ENCODE data around the gene MPEG1. TPM values are rescaled to one million over a fixed set of nuclear protein-coding genes. Genes with fewer than 3 reads are reported as not detected.

The MPEG1 gene
- total and polyA plus RNA-seq, 2 of the 4 experiments (the other 2 are of a cell fraction): not detected

GRCh38 chr11:59187035-59187434, 25.7 kb downstream of the MPEG1 start:
- Histone ChIP-seq H3K18ac (ENCODE audit: low read depth, low read length) (peak overlapping the region; percentile 47), H3K23ac (ENCODE audit: low read depth, low read length) (0 out of 2 replicates have a peak overlapping the region, but pooled peaks have one; percentile 17), H3K36me3 (ENCODE audit: control insufficient read depth, insufficient read depth, low read length) (peaks cover 35% of the 10 kb centered on the region), H4K8ac (ENCODE audit: low read depth in 2 of 2, low read length in 2 of 2) (no peak overlapping the region), H3K9me3 (ENCODE audit: control insufficient read depth, insufficient read depth, low read length) (no peaks in the 10 kb centered on the region), H3K4me1 (ENCODE audit: control insufficient read depth, insufficient read depth, low read length) (peaks cover 18% of the 10 kb centered on the region), H4K20me1 (ENCODE audit: insufficient read depth, low read length) (0 out of 2 replicates have a peak, but pooled peaks cover 4% of the 10 kb centered on the region), H3K4me3 (ENCODE audit: insufficient read depth, low read depth, low read length) (no peak overlapping the region), H3K56ac (ENCODE audit: extremely low read depth, insufficient read depth, low read length) (no peak overlapping the region), H2AK5ac (ENCODE audit: low read depth, low read length) (0 out of 2 replicates have a peak overlapping the region, but pooled peaks have one; percentile 21), H3K4me2 (ENCODE audit: low read depth, low read length) (peak overlapping the region; percentile 23; the same call in 1 of the 2 replicates), H4K91ac (ENCODE audit: insufficient read depth, low read depth, low read length) (peak overlapping the region; percentile 23; the same call in 1 of the 2 replicates), H2BK20ac (ENCODE audit: low read depth, low read length) (no peak overlapping the region), H2AFZ (replicated peaks; ENCODE audit: low read length, poor library complexity) (no peak overlapping the region), H3K27me3 (ENCODE audit: control insufficient read depth, insufficient read depth, low read length) (no peaks in the 10 kb centered on the region), H3K4ac (ENCODE audit: low read depth, low read length) (peak overlapping the region; percentile 62), H2AK9ac (replicated peaks; ENCODE audit: low read depth, low read length, poor library complexity) (peak overlapping the region; percentile 9), H3K14ac (replicated peaks; ENCODE audit: low read depth, low read length) (no peak overlapping the region), H3K9me1 (ENCODE audit: insufficient read depth, low read length) (peaks cover 17% of the 10 kb centered on the region), H2BK15ac (ENCODE audit: low read depth, low read length) (0 out of 3 replicates have a peak overlapping the region, but pooled peaks have one; percentile 3), H3K79me1 (ENCODE audit: low read depth in 1 of 2, low read length in 2 of 2) (peaks cover 0 to 23% of the 10 kb centered on the region in 2 experiments; a peak in 2 of 4 replicates), H3K9ac (ENCODE audit: low read depth, low read length) (no peak overlapping the region), H2BK120ac (ENCODE audit: low read depth, low read length) (no peak overlapping the region; the same call in 1 of the 2 replicates), H3K27ac (ENCODE audit: insufficient read depth, low read length) (peak overlapping the region; percentile 57; the same call in 1 of the 2 replicates), H2BK5ac (ENCODE audit: low read depth, low read length, poor library complexity, severe bottlenecking) (no peak overlapping the region), H4K5ac (ENCODE audit: low read depth, low read length) (peak overlapping the region; percentile 42; the same call in 1 of the 2 replicates)
- POLR2A ChIA-PET (ENCODE audit: unreplicated experiment): no interaction called here
- TF ChIP-seq MAFK (IDR thresholded peaks at IDR 0.05; ENCODE audit: low read depth, low read length) (no peak), NFE2L2 (IDR thresholded peaks at IDR 0.05; ENCODE audit: low read depth, low read length) (no peak), RCOR1 (IDR thresholded peaks at IDR 0.05; ENCODE audit: insufficient replicate concordance, low read length) (no peak), RFX5 (IDR thresholded peaks at IDR 0.05; ENCODE audit: low read depth, low read length) (no peak), FOS (IDR thresholded peaks at IDR 0.05; ENCODE audit: low read depth, low read length) (no peak), ELK1 (IDR thresholded peaks at IDR 0.05; ENCODE audit: borderline replicate concordance, low read depth, low read length) (no peak), POLR2A (IDR thresholded peaks at IDR 0.05; ENCODE audit: low read depth, low read length) (no peak), BHLHE40 (IDR thresholded peaks at IDR 0.05; ENCODE audit: low read depth, low read length) (no peak), CEBPB (IDR thresholded peaks at IDR 0.05; ENCODE audit: low read depth, low read length) (no peak), CTCF (conservative IDR thresholded peaks at IDR 0.05; ENCODE audit: low read depth, low read length) (no peak), RAD21 (IDR thresholded peaks at IDR 0.05; ENCODE audit: low read length) (no peak), USF2 (IDR thresholded peaks at IDR 0.05; ENCODE audit: low read depth, low read length) (no peak), CHD1 (IDR thresholded peaks at IDR 0.05; ENCODE audit: low read depth, low read length) (no peak), MXI1 (IDR thresholded peaks at IDR 0.05; ENCODE audit: borderline replicate concordance, low read depth, low read length) (no peak), MAZ (IDR thresholded peaks at IDR 0.05; ENCODE audit: borderline replicate concordance, low read depth, low read length) (no peak), SMC3 (IDR thresholded peaks at IDR 0.05; ENCODE audit: low read depth, low read length) (no peak)
- intact Hi-C loops (cut with micrococcal nuclease) (loop anchor here (2.0 kb wide), 1 partner anchor 14 kb away; the partner anchor contains the start of gene DTX4), dilution Hi-C loops (cut with HindIII; ENCODE audit: low sequenced_read_pairs, unreplicated experiment) (no loop called here), in situ Hi-C loops (cut with MboI; ENCODE audit: low sequenced_read_pairs) (no loop called here)
- WGBS, 2 experiments (ENCODE audit: extremely low coverage in 2 of 2, insufficient read length in 1 of 2): no CpG with 5 or more reads among the region's 3 CpGs
- BruUV-seq (replicated peaks): no TSS peak
- CTCF ChIA-PET: interaction anchor here (1.3 to 3.3 kb wide), 4 partner anchors 15 to 26 kb away, joined by 3 to 25 read pairs (median 4); partner anchors contain the start of gene DTX4
- ATAC-seq (ENCODE audit: low read depth): peak; percentile 7
- DNase-seq: no peak
